Measurements from ENCODE around the gene PLG. TPM values are rescaled to one million over a fixed set of nuclear protein-coding genes. Genes with fewer than 3 reads are reported as not detected.
A peak's percentile ranks its signal among the peaks of the same experiment; 100 is the strongest.

The PLG gene
- total RNA-seq, 1 experiment from 2014 or later, result 0.57 TPM

- H3K4me3 ChIP-seq (ENCODE audit: low read depth in 2 of 2, low read length in 2 of 2), result no peak overlapping the region
- H3K4me1 ChIP-seq (ENCODE audit: control insufficient read depth, insufficient read depth, low read length), result no peaks in the 10 kb centered on the region
- in situ Hi-C loops (cut with HindIII; ENCODE audit: low pct_unique_long_range_greater_than_20kb, low sequenced_read_pairs), result no loop called here
- CTCF ChIA-PET, result interaction anchor here (1.0 kb wide), 1 partner anchor 638 kb away, joined by 4 read pairs; no protein-coding TSS in a partner anchor
- H3K36me3 ChIP-seq (ENCODE audit: control insufficient read depth, insufficient read depth, low read length), result no peaks in the 10 kb centered on the region
- no peaks in the 10 kb centered on the region for H3K27me3 ChIP-seq (ENCODE audit: control insufficient read depth, insufficient read depth, low read length)
- ATAC-seq (peak; percentile 98), DNase-seq (ENCODE audit: low read depth, low spot score) (peak; percentile 22)
- no peak for TF ChIP-seq TCF7L2 (IDR thresholded peaks at IDR 0.05; ENCODE audit: low read depth, low read length)
- peak; percentile 85 for TF ChIP-seq CTCF (IDR thresholded peaks at IDR 0.05)
- H3K9me3 ChIP-seq (ENCODE audit: control insufficient read depth, insufficient read depth, low read depth, low read length), result no peaks in the 10 kb centered on the region
- no TSS peak for BruUV-seq (replicated peaks)
- intact Hi-C loops (cut with micrococcal nuclease; ENCODE audit: unreplicated experiment), result loop anchor here (2.0 kb wide), 1 partner anchor 198 kb away; no protein-coding TSS in a partner anchor
- H3K27ac ChIP-seq (ENCODE audit: low read length), result no peak overlapping the region
- POLR2A ChIA-PET, result no interaction called here
These were observed 31.1 kb downstream of the PLG start for GRCh38 chr6:160733050-160733646.

DNA sequence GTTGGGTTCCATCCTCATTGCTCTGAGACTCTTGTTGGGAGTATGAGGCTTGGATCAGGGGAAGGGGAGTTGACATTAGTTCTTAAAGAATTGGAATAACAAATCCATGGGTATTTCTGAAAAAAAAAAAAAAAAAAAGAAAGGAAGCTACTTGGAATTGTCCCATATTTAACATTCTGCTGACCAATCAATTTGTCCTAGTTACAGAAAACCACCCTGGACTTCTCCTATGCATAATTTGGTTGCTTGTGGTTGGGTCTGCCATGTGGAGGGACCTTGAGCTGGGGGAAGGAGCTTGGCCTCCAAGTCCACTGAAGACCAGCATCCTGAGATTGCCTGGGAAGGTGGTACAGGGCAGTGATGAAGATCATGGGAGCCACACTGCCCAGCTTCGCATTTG, 32.6 kb downstream of the PLG start:
- intact Hi-C loops (cut with micrococcal nuclease; ENCODE audit: unreplicated experiment), result loop anchor here (2.0 kb wide), 1 partner anchor 640 kb away; no protein-coding TSS in a partner anchor
- ChIA-PET POLR2A (no interaction called here), CTCF (interaction anchor here (0.6 to 0.7 kb wide), 3 partner anchors 162 to 393 kb away, joined by 3 read pairs; no protein-coding TSS in a partner anchor)
- ATAC-seq (no peak), DNase-seq (ENCODE audit: low read depth, low spot score) (no peak)
- Histone ChIP-seq H3K36me3 (ENCODE audit: control insufficient read depth, insufficient read depth, low read length) (no peaks in the 10 kb centered on the region), H3K4me1 (ENCODE audit: control insufficient read depth, insufficient read depth, low read length) (no peaks in the 10 kb centered on the region), H3K27me3 (ENCODE audit: control insufficient read depth, insufficient read depth, low read length) (no peaks in the 10 kb centered on the region), H3K27ac (ENCODE audit: low read length) (no peak overlapping the region), H3K9me3 (ENCODE audit: control insufficient read depth, insufficient read depth, low read depth, low read length) (no peaks in the 10 kb centered on the region), H3K4me3 (ENCODE audit: low read depth in 2 of 2, low read length in 2 of 2) (no peak overlapping the region)
- in situ Hi-C loops (cut with HindIII; ENCODE audit: low pct_unique_long_range_greater_than_20kb, low sequenced_read_pairs), result no loop called here
- TF ChIP-seq POLR2AphosphoS5 (IDR thresholded peaks at IDR 0.05; ENCODE audit: low read depth, low read length) (no peak), CTCF (IDR thresholded peaks at IDR 0.05) (no peak), TCF7L2 (IDR thresholded peaks at IDR 0.05; ENCODE audit: low read depth, low read length) (no peak), SIN3A (IDR thresholded peaks at IDR 0.05; ENCODE audit: borderline replicate concordance, insufficient read depth, low read depth, low read length) (no peak)
- TF ChIP-seq, protein P1, sequence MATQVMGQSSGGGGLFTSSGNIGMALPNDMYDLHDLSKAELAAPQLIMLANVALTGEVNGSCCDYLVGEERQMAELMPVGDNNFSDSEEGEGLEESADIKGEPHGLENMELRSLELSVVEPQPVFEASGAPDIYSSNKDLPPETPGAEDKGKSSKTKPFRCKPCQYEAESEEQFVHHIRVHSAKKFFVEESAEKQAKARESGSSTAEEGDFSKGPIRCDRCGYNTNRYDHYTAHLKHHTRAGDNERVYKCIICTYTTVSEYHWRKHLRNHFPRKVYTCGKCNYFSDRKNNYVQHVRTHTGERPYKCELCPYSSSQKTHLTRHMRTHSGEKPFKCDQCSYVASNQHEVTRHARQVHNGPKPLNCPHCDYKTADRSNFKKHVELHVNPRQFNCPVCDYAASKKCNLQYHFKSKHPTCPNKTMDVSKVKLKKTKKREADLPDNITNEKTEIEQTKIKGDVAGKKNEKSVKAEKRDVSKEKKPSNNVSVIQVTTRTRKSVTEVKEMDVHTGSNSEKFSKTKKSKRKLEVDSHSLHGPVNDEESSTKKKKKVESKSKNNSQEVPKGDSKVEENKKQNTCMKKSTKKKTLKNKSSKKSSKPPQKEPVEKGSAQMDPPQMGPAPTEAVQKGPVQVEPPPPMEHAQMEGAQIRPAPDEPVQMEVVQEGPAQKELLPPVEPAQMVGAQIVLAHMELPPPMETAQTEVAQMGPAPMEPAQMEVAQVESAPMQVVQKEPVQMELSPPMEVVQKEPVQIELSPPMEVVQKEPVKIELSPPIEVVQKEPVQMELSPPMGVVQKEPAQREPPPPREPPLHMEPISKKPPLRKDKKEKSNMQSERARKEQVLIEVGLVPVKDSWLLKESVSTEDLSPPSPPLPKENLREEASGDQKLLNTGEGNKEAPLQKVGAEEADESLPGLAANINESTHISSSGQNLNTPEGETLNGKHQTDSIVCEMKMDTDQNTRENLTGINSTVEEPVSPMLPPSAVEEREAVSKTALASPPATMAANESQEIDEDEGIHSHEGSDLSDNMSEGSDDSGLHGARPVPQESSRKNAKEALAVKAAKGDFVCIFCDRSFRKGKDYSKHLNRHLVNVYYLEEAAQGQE (IDR thresholded peaks at IDR 0.05; ENCODE audit: insufficient read depth in 1 of 2, low read depth in 2 of 2, low read length in 1 of 2), result no peak
- BruUV-seq (replicated peaks), result no TSS peak

Data from Panc1 (cell line).